ENCODE results near the gene HS3ST4. TPM values are rescaled to one million over a fixed set of nuclear protein-coding genes. Genes with fewer than 3 reads are reported as not detected.
"Not testable (repeated sequence)": the region's sequence is repeated elsewhere in the genome, so short reads cannot be mapped to it uniquely, and the experiment has no call there.

The HS3ST4 gene
- total RNA-seq, 2 experiments from 2014 or later = not detected

DNA sequence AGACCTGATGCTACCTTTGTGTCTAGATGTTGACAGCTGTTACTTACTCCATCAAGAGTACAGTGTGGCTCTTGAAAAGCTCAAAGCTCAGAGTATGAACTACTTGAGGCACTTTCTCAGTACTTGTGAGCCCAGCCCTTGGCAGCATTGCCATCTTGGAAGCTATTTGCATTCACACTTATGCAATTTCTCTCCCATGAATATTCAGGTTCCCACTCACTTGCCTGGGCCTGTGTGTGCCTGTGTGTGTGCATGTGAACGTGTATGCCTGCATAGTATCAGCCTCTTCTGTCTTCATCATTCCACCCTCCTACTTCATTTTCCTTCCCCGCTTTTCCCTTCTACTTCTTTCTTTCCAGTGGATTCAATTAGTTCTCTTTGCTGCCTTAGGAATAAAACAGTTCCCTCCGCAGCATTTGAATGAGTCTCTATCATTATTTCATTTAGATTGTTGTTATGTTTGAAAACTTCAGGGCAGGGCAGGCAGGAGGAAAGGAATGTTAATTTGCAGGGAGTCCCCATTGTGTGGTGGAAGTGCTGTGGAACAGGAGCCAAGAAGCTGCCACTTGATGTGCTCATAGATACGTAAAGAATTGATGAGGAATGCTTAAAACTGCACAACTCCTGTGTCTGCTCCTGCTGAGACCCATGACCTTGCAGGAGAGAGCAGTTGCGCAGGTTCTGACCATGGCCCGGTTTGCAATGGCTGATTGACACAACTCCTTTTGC is 58.9 kb downstream of the HS3ST4 start:
- ATAC-seq (no peak), DNase-seq (no peak)
- no peaks in the 10 kb centered on the region for H3K36me3 Mint-ChIP-seq
- no peak overlapping the region for H3K27ac Mint-ChIP-seq
- H3K27me3 Mint-ChIP-seq = no peaks in the 10 kb centered on the region
- H3K4me1 Mint-ChIP-seq = no peaks in the 10 kb centered on the region
- CTCF ChIA-PET = no interaction called here
- no peak overlapping the region for H3K4me3 Mint-ChIP-seq
- no peaks in the 10 kb centered on the region for H3K9me3 Mint-ChIP-seq (ENCODE audit: low read depth)

DNA sequence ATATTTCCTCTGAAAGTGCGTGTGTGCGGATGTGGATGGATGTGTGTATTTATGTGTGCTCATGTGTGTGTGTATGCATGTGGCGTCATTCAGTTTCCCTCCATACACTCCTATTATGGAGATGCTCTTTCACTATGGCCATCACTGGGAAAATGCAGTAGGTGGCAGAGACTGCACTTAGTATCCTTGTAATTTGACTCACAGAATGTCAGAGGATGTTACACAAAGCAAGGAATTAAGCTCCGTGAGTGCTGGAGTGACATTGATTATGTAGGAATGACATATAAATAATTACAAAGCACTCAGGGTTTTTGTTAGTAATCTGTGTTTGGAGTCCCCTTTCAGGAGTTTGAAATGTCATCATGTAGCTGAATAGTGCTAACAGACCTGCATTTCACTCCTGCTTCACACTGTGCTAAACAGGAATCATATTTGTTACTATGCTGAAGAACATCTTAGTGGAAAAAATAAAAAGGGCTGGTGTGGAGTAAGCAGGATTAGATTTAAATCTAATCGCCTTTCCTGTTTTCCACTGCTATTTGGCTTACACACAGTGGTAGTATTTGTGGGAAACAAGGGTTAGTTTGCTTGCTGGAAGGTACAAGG is 59.6 kb downstream of the HS3ST4 start:
- Mint-ChIP-seq H3K27ac (no peak overlapping the region), H3K36me3 (no peaks in the 10 kb centered on the region), H3K27me3 (no peaks in the 10 kb centered on the region), H3K9me3 (ENCODE audit: low read depth) (no peaks in the 10 kb centered on the region), H3K4me3 (no peak overlapping the region), H3K4me1 (no peaks in the 10 kb centered on the region)
- CTCF ChIA-PET = no interaction called here
- DNase-seq = no peak
- ATAC-seq = no peak

GRCh38 chr16:25764466-25764865 is 72.7 kb downstream of the HS3ST4 start:
- H3K36me3 Mint-ChIP-seq = no peaks in the 10 kb centered on the region
- no peaks in the 10 kb centered on the region for H3K27me3 Mint-ChIP-seq
- H3K4me1 Mint-ChIP-seq = no peaks in the 10 kb centered on the region
- H3K4me3 Mint-ChIP-seq = no peak overlapping the region
- no peak for DNase-seq
- no peak overlapping the region for H3K27ac Mint-ChIP-seq
- H3K9me3 Mint-ChIP-seq (ENCODE audit: low read depth) = no peaks in the 10 kb centered on the region
- CTCF ChIA-PET = no interaction called here
- ATAC-seq = no peak

GRCh38 chr16:25771216-25771615 is 79.5 kb downstream of the HS3ST4 start:
- Mint-ChIP-seq H3K36me3 (no peaks in the 10 kb centered on the region), H3K27me3 (no peaks in the 10 kb centered on the region), H3K9me3 (ENCODE audit: low read depth) (no peaks in the 10 kb centered on the region), H3K4me1 (no peaks in the 10 kb centered on the region), H3K27ac (no peak overlapping the region), H3K4me3 (no peak overlapping the region)
- ATAC-seq = no peak
- CTCF ChIA-PET = no interaction called here
- no peak for DNase-seq

GRCh38 chr16:25771812-25772568 is 80.2 kb downstream of the HS3ST4 start:
- CTCF ChIA-PET = no interaction called here
- Mint-ChIP-seq H3K27ac (no peak overlapping the region), H3K9me3 (ENCODE audit: low read depth) (no peaks in the 10 kb centered on the region), H3K27me3 (no peaks in the 10 kb centered on the region), H3K4me3 (no peak overlapping the region), H3K4me1 (no peaks in the 10 kb centered on the region), H3K36me3 (no peaks in the 10 kb centered on the region)
- ATAC-seq = no peak
- no peak for DNase-seq

DNA sequence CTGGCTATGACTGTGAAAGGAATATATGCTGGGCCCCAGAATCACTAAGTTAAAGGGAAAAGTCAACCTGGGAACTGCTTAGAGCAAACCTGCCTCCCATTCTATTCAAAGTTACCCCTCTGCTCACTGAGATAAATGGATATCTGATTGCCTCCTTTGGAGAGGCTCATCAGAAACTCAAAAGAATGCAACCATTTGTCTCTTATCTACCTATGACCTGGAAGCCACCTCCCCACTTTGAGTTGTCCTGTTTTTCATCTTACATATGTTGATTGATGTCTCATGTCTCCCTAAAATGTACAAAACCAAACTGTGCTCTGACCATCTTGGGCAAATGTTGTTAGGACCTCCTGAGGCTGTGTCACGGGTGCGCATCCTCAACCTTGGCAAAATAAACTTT is 84.5 kb downstream of the HS3ST4 start:
- DNase-seq; CTCF ChIA-PET; H3K27me3 Mint-ChIP-seq; ATAC-seq; H3K27ac Mint-ChIP-seq; H3K4me1 Mint-ChIP-seq; H3K36me3 Mint-ChIP-seq; H3K9me3 Mint-ChIP-seq (ENCODE audit: low read depth); H3K4me3 Mint-ChIP-seq: not testable (repeated sequence)

GRCh38 chr16:25783226-25783625 is 91.5 kb downstream of the HS3ST4 start:
- Mint-ChIP-seq H3K27ac (no peak overlapping the region), H3K4me3 (no peak overlapping the region), H3K36me3 (no peaks in the 10 kb centered on the region), H3K4me1 (no peaks in the 10 kb centered on the region), H3K9me3 (ENCODE audit: low read depth) (no peaks in the 10 kb centered on the region), H3K27me3 (no peaks in the 10 kb centered on the region)
- CTCF ChIA-PET = no interaction called here
- DNase-seq (no peak), ATAC-seq (no peak)

- Mint-ChIP-seq H3K27me3 (no peaks in the 10 kb centered on the region), H3K4me3 (no peak overlapping the region), H3K36me3 (no peaks in the 10 kb centered on the region), H3K4me1 (no peaks in the 10 kb centered on the region), H3K9me3 (ENCODE audit: low read depth) (no peaks in the 10 kb centered on the region), H3K27ac (no peak overlapping the region)
- DNase-seq = no peak
- no peak for ATAC-seq
- CTCF ChIA-PET = no interaction called here
These were observed 93.6 kb downstream of the HS3ST4 start for GRCh38 chr16:25785361-25785760.

DNA sequence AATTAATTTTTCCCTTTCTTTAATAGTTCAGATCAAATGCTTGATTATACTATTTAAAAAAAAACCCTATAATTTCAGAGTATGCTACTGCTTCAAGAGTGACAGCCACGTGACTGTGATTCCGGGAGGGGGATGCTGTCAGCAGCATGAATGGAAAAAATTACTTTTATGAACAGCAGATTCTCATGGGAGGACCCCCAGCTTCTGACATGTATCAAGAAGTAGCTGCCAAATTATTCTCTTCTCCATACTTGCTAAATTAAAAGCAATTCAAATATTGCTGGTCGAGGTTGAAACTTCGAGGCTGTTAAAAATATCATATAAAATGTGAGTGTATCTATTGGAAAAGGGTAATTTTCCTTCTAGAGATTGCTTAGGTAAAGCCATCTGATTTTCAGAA is 95.0 kb downstream of the HS3ST4 start:
- Mint-ChIP-seq H3K27me3 (no peaks in the 10 kb centered on the region), H3K27ac (no peak overlapping the region), H3K9me3 (ENCODE audit: low read depth) (no peaks in the 10 kb centered on the region), H3K4me3 (no peak overlapping the region), H3K4me1 (no peaks in the 10 kb centered on the region), H3K36me3 (no peaks in the 10 kb centered on the region)
- ATAC-seq = no peak
- DNase-seq = no peak
- CTCF ChIA-PET = no interaction called here

DNA sequence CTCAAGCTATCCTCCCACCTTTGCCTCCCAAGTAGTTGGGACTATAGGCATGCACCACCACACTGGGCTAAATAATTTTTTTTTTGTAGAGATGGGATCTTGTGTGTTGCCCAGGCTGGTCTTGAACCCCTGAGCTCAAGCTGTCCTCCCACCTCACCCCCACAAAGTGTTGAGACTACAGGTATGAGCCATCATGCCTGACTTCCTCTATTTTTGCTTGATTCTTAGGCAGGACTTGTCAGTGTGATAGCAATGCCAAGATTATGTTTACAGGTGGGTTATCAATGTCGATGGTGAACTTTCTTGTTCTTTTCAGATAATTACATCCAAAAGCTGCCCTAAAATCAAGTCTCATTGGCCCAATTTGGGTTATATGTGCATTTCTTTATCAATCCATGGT is 96.9 kb downstream of the HS3ST4 start:
- DNase-seq (no peak), ATAC-seq (no peak)
- H3K36me3 Mint-ChIP-seq = no peaks in the 10 kb centered on the region
- H3K4me3 Mint-ChIP-seq = no peak overlapping the region
- no peak overlapping the region for H3K27ac Mint-ChIP-seq
- no peaks in the 10 kb centered on the region for H3K27me3 Mint-ChIP-seq
- H3K4me1 Mint-ChIP-seq = no peaks in the 10 kb centered on the region
- H3K9me3 Mint-ChIP-seq (ENCODE audit: low read depth) = no peaks in the 10 kb centered on the region
- CTCF ChIA-PET = no interaction called here

GRCh38 chr16:25796239-25796638 is 104.5 kb downstream of the HS3ST4 start:
- Mint-ChIP-seq H3K36me3 (no peaks in the 10 kb centered on the region), H3K27ac (no peak overlapping the region), H3K9me3 (ENCODE audit: low read depth) (peaks cover 2% of the 10 kb centered on the region), H3K27me3 (no peaks in the 10 kb centered on the region), H3K4me1 (no peaks in the 10 kb centered on the region), H3K4me3 (no peak overlapping the region)
- DNase-seq (no peak), ATAC-seq (no peak)
- CTCF ChIA-PET = no interaction called here

DNA sequence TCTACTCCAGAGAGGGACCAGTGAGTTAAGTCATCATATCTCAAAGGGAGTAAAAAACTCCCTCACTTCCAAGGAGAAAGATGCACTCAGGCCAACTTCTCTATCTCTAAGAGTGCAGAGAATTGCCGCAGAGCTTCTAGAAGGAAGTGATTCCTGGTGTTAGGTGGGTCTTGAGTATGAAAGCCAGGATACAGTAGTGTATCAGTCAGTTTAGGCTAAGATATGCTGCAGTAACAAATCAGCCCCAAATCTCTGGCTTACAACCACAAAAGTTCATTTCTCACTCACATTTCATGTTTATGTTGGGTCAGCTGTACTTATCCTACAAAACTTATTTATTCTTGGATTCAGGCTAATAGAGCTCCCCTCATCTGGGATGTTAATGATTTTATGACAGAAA is 106.3 kb downstream of the HS3ST4 start:
- Mint-ChIP-seq H3K9me3 (ENCODE audit: low read depth) (peaks cover 2% of the 10 kb centered on the region), H3K27ac (no peak overlapping the region), H3K4me3 (no peak overlapping the region), H3K4me1 (no peaks in the 10 kb centered on the region), H3K27me3 (no peaks in the 10 kb centered on the region), H3K36me3 (no peaks in the 10 kb centered on the region)
- DNase-seq (no peak), ATAC-seq (no peak)
- CTCF ChIA-PET = no interaction called here

DNA sequence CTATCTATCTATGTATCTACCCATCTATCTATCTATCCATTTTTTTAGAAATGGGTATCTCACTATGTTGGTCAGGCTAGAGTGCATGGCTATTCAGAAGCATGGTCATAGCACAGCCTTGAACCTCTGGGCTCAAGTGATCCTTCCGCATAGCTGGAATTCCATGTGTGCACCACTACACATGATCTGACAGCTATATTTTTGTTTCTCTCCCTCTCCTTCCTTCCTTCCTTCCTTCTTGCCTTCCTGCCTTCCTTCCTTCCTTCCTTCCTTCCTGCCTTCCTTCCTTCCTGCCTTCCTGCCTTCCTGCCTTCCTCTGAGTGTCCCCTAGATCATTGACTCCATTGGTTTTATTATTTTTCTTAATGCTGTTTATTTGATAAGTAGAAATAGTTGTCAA is 108.1 kb downstream of the HS3ST4 start:
- Mint-ChIP-seq H3K36me3 (no peaks in the 10 kb centered on the region), H3K4me1 (no peaks in the 10 kb centered on the region), H3K27ac (no peak overlapping the region), H3K9me3 (ENCODE audit: low read depth) (peaks cover 2% of the 10 kb centered on the region), H3K4me3 (no peak overlapping the region), H3K27me3 (no peaks in the 10 kb centered on the region)
- ATAC-seq = no peak
- DNase-seq = no peak
- CTCF ChIA-PET = no interaction called here

- H3K9me3 Mint-ChIP-seq (ENCODE audit: low read depth) = no peaks in the 10 kb centered on the region
- H3K27ac Mint-ChIP-seq = no peak overlapping the region
- no peak for ATAC-seq
- peaks cover 5% of the 10 kb centered on the region for H3K27me3 Mint-ChIP-seq
- H3K4me3 Mint-ChIP-seq = no peak overlapping the region
- CTCF ChIA-PET = no interaction called here
- no peaks in the 10 kb centered on the region for H3K4me1 Mint-ChIP-seq
- no peaks in the 10 kb centered on the region for H3K36me3 Mint-ChIP-seq
- no peak for DNase-seq
These were observed 120.5 kb downstream of the HS3ST4 start for GRCh38 chr16:25812215-25812614.
